ENCODE measurements around the gene XIAP.
A peak's percentile ranks its signal among the peaks of the same experiment; 100 is the strongest.

Gene XIAP

DNA sequence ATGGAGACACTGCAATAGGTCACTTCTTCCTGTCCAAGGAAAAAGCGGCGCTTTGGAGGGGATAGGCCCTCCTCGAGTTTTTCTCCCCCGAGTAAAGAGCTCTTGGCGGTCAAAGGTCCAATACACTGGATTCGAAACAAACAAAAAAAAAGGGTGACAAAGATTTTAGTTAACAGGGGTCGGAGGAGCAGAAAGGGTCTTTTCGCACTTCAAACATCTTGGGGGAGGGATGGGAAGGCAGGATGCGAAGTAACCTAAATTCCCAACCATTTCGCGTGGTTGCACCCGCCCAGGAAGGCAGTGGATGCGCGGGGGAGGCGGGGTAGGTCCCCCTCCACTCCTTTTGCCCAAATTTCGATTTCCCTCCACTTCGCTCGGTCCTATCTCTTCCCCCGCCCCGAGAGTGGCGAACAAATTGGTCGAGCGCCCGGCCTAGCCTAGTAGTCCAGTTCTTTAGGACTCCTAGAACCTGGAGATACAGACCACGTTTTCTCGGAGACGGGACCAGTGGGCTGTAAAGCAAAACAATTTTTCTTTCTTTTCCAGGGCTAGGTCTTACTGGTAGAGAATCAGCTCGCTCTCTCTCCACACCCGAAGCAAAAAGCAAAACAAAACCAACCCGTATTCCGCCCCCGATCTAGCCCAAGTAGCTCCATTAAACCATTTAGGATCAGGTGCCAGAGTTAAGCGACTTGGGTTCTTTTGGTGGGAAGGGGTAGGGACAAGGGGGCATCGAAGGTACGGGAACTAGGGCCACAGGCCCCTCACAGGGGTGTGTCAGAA lies 99.6 kb downstream of the XIAP start:
- Histone ChIP-seq H2AFZ (ENCODE audit: low read length) (peak overlapping the region; percentile 86), H4K20me1 (ENCODE audit: insufficient read depth, low read length, poor library complexity, severe bottlenecking) (peaks cover 13% of the 10 kb centered on the region), H3K79me2 (ENCODE audit: insufficient read depth, low read length) (peaks cover 50% of the 10 kb centered on the region), H3K4me1 (ENCODE audit: insufficient read depth, low read length, poor library complexity, severe bottlenecking) (no peaks in the 10 kb centered on the region), H3K27me3 (ENCODE audit: insufficient read depth, low read length, poor library complexity, severe bottlenecking) (no peaks in the 10 kb centered on the region), H3K4me3 (ENCODE audit: low read length, poor library complexity, severe bottlenecking) (peak overlapping the region; percentile 84), H3K9me2 (replicated peaks; ENCODE audit: low read depth, low read length) (no peaks in the 10 kb centered on the region), H3F3A (ENCODE audit: low read depth) (0 out of 2 replicates have a peak, but pooled peaks cover 6% of the 10 kb centered on the region), H3K36me3 (ENCODE audit: insufficient read depth, low read length) (no peaks in the 10 kb centered on the region), H3K4me2 (ENCODE audit: low read depth, low read length, poor library complexity, severe bottlenecking) (peak overlapping the region; percentile 81), H3K9me3 (ENCODE audit: insufficient read depth, low read depth, low read length) (no peaks in the 10 kb centered on the region), H3K9ac (ENCODE audit: low read depth, low read length, poor library complexity, severe bottlenecking) (peak overlapping the region; percentile 87)
- TF ChIP-seq EZH2phosphoT487 (IDR thresholded peaks at IDR 0.05; ENCODE audit: borderline replicate concordance) (no peak), CTCF (conservative IDR thresholded peaks at IDR 0.05; ENCODE audit: low read length) (no peak)

DNA sequence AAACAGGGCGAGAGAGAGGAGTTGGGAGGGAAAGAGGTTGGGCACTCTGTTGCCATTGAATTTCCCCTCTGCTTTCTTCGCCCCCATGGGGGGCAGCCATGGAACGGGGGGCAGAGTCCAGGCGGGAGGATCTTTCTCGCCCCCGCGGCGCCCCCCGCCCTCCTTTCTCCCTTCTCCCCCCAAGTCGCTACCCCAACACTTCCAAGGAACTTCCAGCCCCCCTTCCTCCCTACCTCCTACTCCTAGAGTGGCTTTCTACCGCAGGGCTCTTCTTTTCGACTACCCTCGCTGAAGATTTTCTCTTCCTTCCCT lies 101.1 kb downstream of the XIAP start:
- TF ChIP-seq EZH2phosphoT487 (IDR thresholded peaks at IDR 0.05; ENCODE audit: borderline replicate concordance) (no peak), CTCF (conservative IDR thresholded peaks at IDR 0.05; ENCODE audit: low read length) (no peak)
- Histone ChIP-seq H2AFZ (ENCODE audit: low read length) (no peak overlapping the region), H3K79me2 (ENCODE audit: insufficient read depth, low read length) (peaks cover 65% of the 10 kb centered on the region)

DNA sequence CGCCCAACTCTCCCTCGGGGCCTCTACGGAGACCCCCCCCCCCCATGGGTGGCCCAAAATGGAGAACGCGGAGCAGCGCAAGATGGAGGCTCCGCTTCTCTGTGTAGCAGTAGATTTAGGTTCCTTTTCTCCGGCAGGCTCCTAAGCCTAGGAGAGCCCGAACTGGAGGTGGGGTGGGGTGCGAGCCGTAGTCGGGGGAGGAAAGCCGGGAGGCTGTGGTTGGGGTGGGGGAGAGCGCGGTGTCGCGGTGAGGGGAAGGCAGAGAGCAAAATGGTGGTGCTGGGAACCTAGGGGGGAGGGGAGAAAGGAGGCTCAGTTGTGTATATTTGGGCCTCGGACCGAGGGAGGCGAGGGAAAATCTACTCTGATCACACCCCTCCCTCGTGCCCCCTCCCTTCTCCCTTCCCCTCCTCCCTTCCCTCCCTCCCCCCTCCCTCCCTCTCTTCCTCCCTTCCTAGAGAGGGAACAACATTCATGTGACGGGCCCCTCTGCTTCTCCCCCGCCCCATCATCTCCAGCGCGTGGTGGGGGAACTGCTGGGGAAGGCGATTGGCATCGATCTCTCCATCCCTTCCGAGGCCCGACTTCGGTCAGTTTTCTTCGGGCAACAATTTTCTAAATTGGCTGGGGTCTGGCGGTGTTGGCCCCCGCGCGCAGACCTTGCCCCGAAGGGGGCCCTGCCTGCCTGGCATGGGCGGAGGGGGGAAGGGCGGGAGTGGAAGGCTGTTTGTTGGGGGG lies 101.6 kb downstream of the XIAP start, which contains the start of gene STAG2:
Gene STAG2 (plus strand): TSS at position 439 of the 738 bp plus-strand sequence. CDS start 60,922 bp downstream, outside the sequence.
- Histone ChIP-seq H3K9me2 (replicated peaks; ENCODE audit: low read depth, low read length) (no peaks in the 10 kb centered on the region), H3K36me3 (ENCODE audit: insufficient read depth, low read length) (no peaks in the 10 kb centered on the region), H3K27me3 (ENCODE audit: insufficient read depth, low read length, poor library complexity, severe bottlenecking) (no peaks in the 10 kb centered on the region), H3K4me1 (ENCODE audit: insufficient read depth, low read length, poor library complexity, severe bottlenecking) (peaks cover 3% of the 10 kb centered on the region), H3F3A (ENCODE audit: low read depth) (0 out of 2 replicates have a peak, but pooled peaks cover 6% of the 10 kb centered on the region), H3K79me2 (ENCODE audit: insufficient read depth, low read length) (peaks cover 70% of the 10 kb centered on the region), H3K4me3 (ENCODE audit: low read length, poor library complexity, severe bottlenecking) (peak within 1 kb of the TSS; percentile 98), H3K9ac (ENCODE audit: low read depth, low read length, poor library complexity, severe bottlenecking) (peak within 1 kb of the TSS; percentile 99), H2AFZ (ENCODE audit: low read length) (peak within 1 kb of the TSS; percentile 70; the same call in 1 of the 2 replicates), H3K4me2 (ENCODE audit: low read depth, low read length, poor library complexity, severe bottlenecking) (peak within 1 kb of the TSS; percentile 71), H4K20me1 (ENCODE audit: insufficient read depth, low read length, poor library complexity, severe bottlenecking) (peaks cover 29% of the 10 kb centered on the region), H3K9me3 (ENCODE audit: insufficient read depth, low read depth, low read length) (no peaks in the 10 kb centered on the region)
- no peak for TF ChIP-seq CTCF (conservative IDR thresholded peaks at IDR 0.05; ENCODE audit: low read length)
- TF ChIP-seq EZH2phosphoT487 (IDR thresholded peaks at IDR 0.05; ENCODE audit: borderline replicate concordance): no peak

More for the DNA sequence above, 101.1 kb downstream of the XIAP start:
- peak overlapping the region; percentile 98 for H3K4me3 ChIP-seq (ENCODE audit: low read length, poor library complexity, severe bottlenecking)
- H3K4me2 ChIP-seq (ENCODE audit: low read depth, low read length, poor library complexity, severe bottlenecking): peak overlapping the region; percentile 71
- H4K20me1 ChIP-seq (ENCODE audit: insufficient read depth, low read length, poor library complexity, severe bottlenecking): peaks cover 28% of the 10 kb centered on the region
- no peaks in the 10 kb centered on the region for H3K9me2 ChIP-seq (replicated peaks; ENCODE audit: low read depth, low read length)
- no peaks in the 10 kb centered on the region for H3K9me3 ChIP-seq (ENCODE audit: insufficient read depth, low read depth, low read length)
- peaks cover 3% of the 10 kb centered on the region for H3K4me1 ChIP-seq (ENCODE audit: insufficient read depth, low read length, poor library complexity, severe bottlenecking)
- 0 out of 2 replicates have a peak, but pooled peaks cover 6% of the 10 kb centered on the region for H3F3A ChIP-seq (ENCODE audit: low read depth)
- peak overlapping the region; percentile 99 for H3K9ac ChIP-seq (ENCODE audit: low read depth, low read length, poor library complexity, severe bottlenecking)
- no peaks in the 10 kb centered on the region for H3K27me3 ChIP-seq (ENCODE audit: insufficient read depth, low read length, poor library complexity, severe bottlenecking)
- H3K36me3 ChIP-seq (ENCODE audit: insufficient read depth, low read length): no peaks in the 10 kb centered on the region

All from Loucy (cell line).